AG10803 (cell line): ENCODE measurements around the gene BCAS3.

Experiments used
- DNase-seq: peaks from one replicate; pipeline ENCODE4 v3.0.0; 2010; ENCODE audit warnings: low read depth
- H3K4me3 ChIP-seq: 2 replicates; pipeline ENCODE4 v1.5.1; 2011; ENCODE audit warnings: mild to moderate bottlenecking, low read length, control low read depth
- CTCF ChIP-seq: conservative IDR thresholded peaks from 2 replicates; pipeline ENCODE4 v1.5.1; 2011; ENCODE audit warnings: mild to moderate bottlenecking, low read length, control low read depth, inconsistent platforms

BCAS3 gene

GRCh38 chr17:61196799-61197198 is 519.1 kb downstream of the BCAS3 start:
- no peak for TF ChIP-seq CTCF
- DNase-seq: no peak
- no peak overlapping the region for H3K4me3 ChIP-seq

- DNase-seq: no peak
- no peak for TF ChIP-seq CTCF
- H3K4me3 ChIP-seq: no peak overlapping the region
These were observed 522.0 kb downstream of the BCAS3 start for GRCh38 chr17:61199431-61200338.

GRCh38 chr17:61200339-61200715 is 522.7 kb downstream of the BCAS3 start:
- no peak for DNase-seq
- no peak for TF ChIP-seq CTCF
- no peak overlapping the region for H3K4me3 ChIP-seq

GRCh38 chr17:61201211-61201610 is 523.6 kb downstream of the BCAS3 start:
- no peak for TF ChIP-seq CTCF
- peak; percentile 95 for DNase-seq
- no peak overlapping the region for H3K4me3 ChIP-seq

- DNase-seq: no peak
- no peak for TF ChIP-seq CTCF
- H3K4me3 ChIP-seq: no peak overlapping the region
These were observed 524.9 kb downstream of the BCAS3 start for GRCh38 chr17:61202564-61202963.

GRCh38 chr17:61203671-61204131 is 526.0 kb downstream of the BCAS3 start:
- TF ChIP-seq CTCF: no peak
- no peak for DNase-seq
- no peak overlapping the region for H3K4me3 ChIP-seq

GRCh38 chr17:61204456-61204855 is 526.8 kb downstream of the BCAS3 start:
- H3K4me3 ChIP-seq: no peak overlapping the region
- DNase-seq: no peak
- TF ChIP-seq CTCF: no peak
